LHCN-M2 (cell line): Measurements from ENCODE around the gene GABRB3. TPM values are rescaled to one million over a fixed set of nuclear protein-coding genes. Genes with fewer than 3 reads are reported as not detected.

Source experiments
- DNase-seq: peaks from one replicate; pipeline ENCODE4 v3.0.0-alpha.2; 2012; ENCODE audit warnings: low read depth
- total RNA-seq: library from RNA; depleted of rRNA; stranded (reverse); fragments of >200 nt; gene quantifications from 2 replicates; pipeline ENCODE4 v1.2.3, GENCODE V29; 2014

Gene GABRB3
- total RNA-seq, 1 experiment from 2014 or later: not detected

GRCh38 chr15:26679927-26680326 lies 92.9 kb downstream of the GABRB3 start:
- no peak for DNase-seq

- no peak for DNase-seq
These were observed 96.8 kb downstream of the GABRB3 start for GRCh38 chr15:26676115-26676514.

- DNase-seq: no peak
These were observed 98.4 kb downstream of the GABRB3 start for GRCh38 chr15:26674467-26674866.

- DNase-seq: no peak
These were observed 99.4 kb downstream of the GABRB3 start for GRCh38 chr15:26673445-26673844.

GRCh38 chr15:26670116-26670515 lies 102.8 kb downstream of the GABRB3 start:
- no peak for DNase-seq

- no peak for DNase-seq
These were observed 105.5 kb downstream of the GABRB3 start for GRCh38 chr15:26667222-26667988.

- DNase-seq: no peak
These were observed 106.7 kb downstream of the GABRB3 start for GRCh38 chr15:26665957-26666791.

- no peak for DNase-seq
These were observed 110.6 kb downstream of the GABRB3 start for GRCh38 chr15:26662283-26662682.

GRCh38 chr15:26661748-26662147 lies 111.1 kb downstream of the GABRB3 start:
- no peak for DNase-seq

GRCh38 chr15:26661107-26661506 lies 111.8 kb downstream of the GABRB3 start:
- DNase-seq: no peak

- DNase-seq: no peak
These were observed 112.6 kb downstream of the GABRB3 start for GRCh38 chr15:26660241-26660640.

- DNase-seq: no peak
These were observed 114.6 kb downstream of the GABRB3 start for GRCh38 chr15:26658290-26658689.

GRCh38 chr15:26656080-26656479 lies 116.8 kb downstream of the GABRB3 start:
- no peak for DNase-seq

- no peak for DNase-seq
These were observed 121.0 kb downstream of the GABRB3 start for GRCh38 chr15:26651909-26652308.

GRCh38 chr15:26648676-26649075 lies 124.2 kb downstream of the GABRB3 start:
- no peak for DNase-seq

GRCh38 chr15:26644948-26645347 lies 127.9 kb downstream of the GABRB3 start:
- DNase-seq: no peak

- DNase-seq: no peak
These were observed 131.7 kb downstream of the GABRB3 start for GRCh38 chr15:26641144-26641543.

GRCh38 chr15:26640601-26641000 lies 132.3 kb downstream of the GABRB3 start:
- DNase-seq: no peak

- no peak for DNase-seq
These were observed 132.9 kb downstream of the GABRB3 start for GRCh38 chr15:26639966-26640365.

- DNase-seq: no peak
These were observed 137.3 kb downstream of the GABRB3 start for GRCh38 chr15:26635614-26636013.

GRCh38 chr15:26635105-26635504 lies 137.8 kb downstream of the GABRB3 start:
- DNase-seq: no peak

GRCh38 chr15:26634319-26634718 lies 138.5 kb downstream of the GABRB3 start:
- no peak for DNase-seq

GRCh38 chr15:26632500-26632899 lies 140.4 kb downstream of the GABRB3 start:
- no peak for DNase-seq
